ENCODE measurements around the gene CCL11.

The CCL11 gene

DNA sequence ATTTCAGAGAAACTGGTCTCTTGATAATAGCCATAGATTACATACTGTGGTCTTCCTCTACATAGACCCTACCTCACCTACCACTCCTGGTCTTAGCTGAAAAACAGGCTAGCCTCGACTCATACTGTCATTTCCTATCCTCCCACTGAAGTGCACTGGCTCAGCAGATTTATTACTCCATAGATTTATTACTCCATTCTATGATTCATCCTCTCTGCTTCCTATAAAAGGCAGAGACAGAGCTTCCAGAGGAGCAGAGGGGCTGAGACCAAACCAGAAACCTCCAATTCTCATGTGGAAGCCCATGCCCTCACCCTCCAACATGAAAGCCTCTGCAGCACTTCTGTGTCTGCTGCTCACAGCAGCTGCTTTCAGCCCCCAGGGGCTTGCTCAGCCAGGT is 15.6 kb upstream of the CCL11 start, which contains the start of gene CCL7:
CCL7 (plus strand) TSS at position 253 of the 400 bp plus-strand sequence; CDS start at position 323, 70 bp downstream.
- Histone ChIP-seq H4K20me1 (ENCODE audit: insufficient read depth, low read length) (no peaks in the 10 kb centered on the region), H3K36me3 (replicated peaks; ENCODE audit: insufficient read depth, low read length) (no peaks in the 10 kb centered on the region), H3K79me2 (ENCODE audit: low read length) (no peaks in the 10 kb centered on the region), H3K4me3 (ENCODE audit: low read length) (no peak within 1 kb of the TSS), H3K4me1 (ENCODE audit: low read length) (no peaks in the 10 kb centered on the region), H3K4me2 (ENCODE audit: low read depth, low read length) (no peak within 1 kb of the TSS), H3K9me2 (replicated peaks; ENCODE audit: insufficient read depth, low read length) (0 out of 2 replicates have a peak, but pooled peaks cover 2% of the 10 kb centered on the region), H3K9me3 (replicated peaks; ENCODE audit: insufficient read depth, low read length) (no peaks in the 10 kb centered on the region), H3K27ac (ENCODE audit: low read length) (no peak within 1 kb of the TSS), H2AFZ (ENCODE audit: low read length) (no peak within 1 kb of the TSS), H3F3A (ENCODE audit: insufficient read depth, low read length) (no peaks in the 10 kb centered on the region), H3K27me3 (replicated peaks; ENCODE audit: insufficient read depth, low read length) (no peaks in the 10 kb centered on the region), H3K9ac (ENCODE audit: low read length) (no peak within 1 kb of the TSS)
- DNase-seq, result no peak
- TF ChIP-seq EZH2phosphoT487 (IDR thresholded peaks at IDR 0.05; ENCODE audit: low read length), result no peak
- TF ChIP-seq EZH2 (optimal IDR thresholded peaks at IDR 0.05; ENCODE audit: low read depth, low read length), result no peak
- TF ChIP-seq CTCF (IDR thresholded peaks at IDR 0.05; ENCODE audit: low read length), result no peak

DNA sequence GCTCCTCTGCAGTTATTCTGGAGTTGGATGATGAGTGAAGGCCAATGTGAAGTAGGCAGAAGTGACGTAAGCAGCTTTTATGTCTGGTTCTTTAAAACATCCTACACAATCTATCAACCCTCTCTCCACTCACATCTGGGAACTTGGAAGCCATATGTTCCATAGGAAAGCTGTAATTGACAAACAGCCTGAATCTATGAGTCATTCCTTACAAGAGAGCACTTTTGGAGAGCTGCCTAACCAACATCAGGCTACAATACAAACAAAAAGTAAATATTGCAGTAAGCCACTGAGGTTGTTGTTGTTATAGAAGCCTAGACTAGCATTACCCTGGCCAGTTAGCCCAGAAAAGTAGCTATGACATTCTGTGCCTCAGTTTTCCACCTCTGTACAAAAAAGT is 9.7 kb upstream of the CCL11 start:
- Histone ChIP-seq H3K4me1 (ENCODE audit: low read length) (no peaks in the 10 kb centered on the region), H4K20me1 (ENCODE audit: insufficient read depth, low read length) (no peaks in the 10 kb centered on the region), H3K36me3 (replicated peaks; ENCODE audit: insufficient read depth, low read length) (no peaks in the 10 kb centered on the region), H3K27ac (ENCODE audit: low read length) (no peak overlapping the region), H3F3A (ENCODE audit: insufficient read depth, low read length) (no peaks in the 10 kb centered on the region), H3K4me2 (ENCODE audit: low read depth, low read length) (no peak overlapping the region), H3K27me3 (replicated peaks; ENCODE audit: insufficient read depth, low read length) (no peaks in the 10 kb centered on the region), H3K4me3 (ENCODE audit: low read length) (no peak overlapping the region), H3K79me2 (ENCODE audit: low read length) (no peaks in the 10 kb centered on the region), H3K9ac (ENCODE audit: low read length) (no peak overlapping the region), H3K9me2 (replicated peaks; ENCODE audit: insufficient read depth, low read length) (0 out of 2 replicates have a peak, but pooled peaks cover 2% of the 10 kb centered on the region), H2AFZ (ENCODE audit: low read length) (no peak overlapping the region), H3K9me3 (replicated peaks; ENCODE audit: insufficient read depth, low read length) (no peaks in the 10 kb centered on the region)
- no peak for DNase-seq
- no peak for TF ChIP-seq CTCF (IDR thresholded peaks at IDR 0.05; ENCODE audit: low read length)
- no peak for TF ChIP-seq EZH2 (optimal IDR thresholded peaks at IDR 0.05; ENCODE audit: low read depth, low read length)
- TF ChIP-seq EZH2phosphoT487 (IDR thresholded peaks at IDR 0.05; ENCODE audit: low read length), result no peak

GRCh38 chr17:34276826-34277225 is 8.7 kb upstream of the CCL11 start:
- Histone ChIP-seq H3K9ac (ENCODE audit: low read length) (no peak overlapping the region), H3K27ac (ENCODE audit: low read length) (no peak overlapping the region), H3K36me3 (replicated peaks; ENCODE audit: insufficient read depth, low read length) (no peaks in the 10 kb centered on the region), H3K9me3 (replicated peaks; ENCODE audit: insufficient read depth, low read length) (no peaks in the 10 kb centered on the region), H3K9me2 (replicated peaks; ENCODE audit: insufficient read depth, low read length) (0 out of 2 replicates have a peak, but pooled peaks cover 2% of the 10 kb centered on the region), H4K20me1 (ENCODE audit: insufficient read depth, low read length) (no peaks in the 10 kb centered on the region), H3F3A (ENCODE audit: insufficient read depth, low read length) (no peaks in the 10 kb centered on the region), H3K4me3 (ENCODE audit: low read length) (no peak overlapping the region), H3K4me2 (ENCODE audit: low read depth, low read length) (no peak overlapping the region), H3K4me1 (ENCODE audit: low read length) (no peaks in the 10 kb centered on the region), H3K79me2 (ENCODE audit: low read length) (no peaks in the 10 kb centered on the region), H3K27me3 (replicated peaks; ENCODE audit: insufficient read depth, low read length) (no peaks in the 10 kb centered on the region), H2AFZ (ENCODE audit: low read length) (no peak overlapping the region)
- TF ChIP-seq EZH2 (optimal IDR thresholded peaks at IDR 0.05; ENCODE audit: low read depth, low read length) (no peak), EZH2phosphoT487 (IDR thresholded peaks at IDR 0.05; ENCODE audit: low read length) (no peak), CTCF (IDR thresholded peaks at IDR 0.05; ENCODE audit: low read length) (no peak)
- DNase-seq, result no peak

Measured in MM.1S (cell line).